DOHH2 (cell line): Measurements from ENCODE around the gene MUC21.

ENCODE experiments used
- EZH2phosphoT487 ChIP-seq: fragments of 200-600 bp; sonication (generic); IDR thresholded peaks from 2 replicates; pipeline ENCODE4 v1.6.1; 2017; ENCODE audit warnings: borderline replicate concordance, mild to moderate bottlenecking, antibody characterized with exemption, low read length, moderate library complexity, mixed read lengths
- TF ChIP-seq, protein P1 (sequence below): fragments of 200-600 bp; sonication (generic); IDR thresholded peaks from one replicate; pipeline ENCODE4 v1.5.1; 2014; ENCODE audit warnings: antibody characterized with exemption, mild to moderate bottlenecking, low read depth, low read length; ENCODE audit not compliant: poor library complexity, severe bottlenecking

DNA sequence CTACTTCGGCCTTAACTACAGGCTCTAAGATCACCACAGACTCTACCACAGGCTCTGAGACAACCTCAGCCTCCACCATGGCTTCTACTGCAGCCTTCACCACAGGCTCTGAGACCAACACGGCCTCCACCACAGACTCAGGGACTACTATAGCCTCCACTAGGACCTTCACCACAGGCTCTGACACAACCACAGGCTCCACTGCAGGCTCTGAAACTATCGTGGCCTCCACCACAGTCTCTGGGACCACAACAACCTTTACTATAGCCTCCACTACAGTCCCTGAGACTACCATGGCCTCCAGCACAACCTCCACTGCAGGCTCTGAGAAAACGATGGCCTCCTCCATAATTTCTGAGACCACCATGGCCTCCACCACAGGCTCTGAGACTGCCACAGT lies 42.1 kb downstream of the MUC21 start:
- TF ChIP-seq, protein P1, sequence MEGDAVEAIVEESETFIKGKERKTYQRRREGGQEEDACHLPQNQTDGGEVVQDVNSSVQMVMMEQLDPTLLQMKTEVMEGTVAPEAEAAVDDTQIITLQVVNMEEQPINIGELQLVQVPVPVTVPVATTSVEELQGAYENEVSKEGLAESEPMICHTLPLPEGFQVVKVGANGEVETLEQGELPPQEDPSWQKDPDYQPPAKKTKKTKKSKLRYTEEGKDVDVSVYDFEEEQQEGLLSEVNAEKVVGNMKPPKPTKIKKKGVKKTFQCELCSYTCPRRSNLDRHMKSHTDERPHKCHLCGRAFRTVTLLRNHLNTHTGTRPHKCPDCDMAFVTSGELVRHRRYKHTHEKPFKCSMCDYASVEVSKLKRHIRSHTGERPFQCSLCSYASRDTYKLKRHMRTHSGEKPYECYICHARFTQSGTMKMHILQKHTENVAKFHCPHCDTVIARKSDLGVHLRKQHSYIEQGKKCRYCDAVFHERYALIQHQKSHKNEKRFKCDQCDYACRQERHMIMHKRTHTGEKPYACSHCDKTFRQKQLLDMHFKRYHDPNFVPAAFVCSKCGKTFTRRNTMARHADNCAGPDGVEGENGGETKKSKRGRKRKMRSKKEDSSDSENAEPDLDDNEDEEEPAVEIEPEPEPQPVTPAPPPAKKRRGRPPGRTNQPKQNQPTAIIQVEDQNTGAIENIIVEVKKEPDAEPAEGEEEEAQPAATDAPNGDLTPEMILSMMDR = no peak
- TF ChIP-seq EZH2phosphoT487 = no peak
